HG03469 (cell line): ENCODE data around the gene NFATC1.

Experiments used
- ATAC-seq: cut with Tn5 transposase; IDR thresholded peaks from one replicate; pipeline ENCODE4 v1.9.1; 2021; ENCODE audit warnings: mild to moderate bottlenecking, moderate library complexity, moderate number of reproducible peaks; ENCODE audit not compliant: unreplicated experiment

The NFATC1 gene

GRCh38 chr18:79452991-79453645 is 57.4 kb downstream of the NFATC1 start:
- no peak for ATAC-seq

GRCh38 chr18:79453816-79454735 is 58.3 kb downstream of the NFATC1 start:
- ATAC-seq: no peak

GRCh38 chr18:79455261-79455660 is 59.5 kb downstream of the NFATC1 start:
- no peak for ATAC-seq

- ATAC-seq: no peak
Measured at GRCh38 chr18:79456105-79456980, 60.6 kb downstream of the NFATC1 start.

GRCh38 chr18:79457239-79457638 is 61.5 kb downstream of the NFATC1 start:
- ATAC-seq: no peak

- ATAC-seq: no peak
Measured at GRCh38 chr18:79457652-79458051, 61.9 kb downstream of the NFATC1 start.

GRCh38 chr18:79458131-79458838 is 62.6 kb downstream of the NFATC1 start:
- ATAC-seq: no peak

GRCh38 chr18:79458917-79459803 is 63.4 kb downstream of the NFATC1 start:
- no peak for ATAC-seq

- peak; percentile 14 for ATAC-seq
Measured at GRCh38 chr18:79459946-79460480, 64.3 kb downstream of the NFATC1 start.

GRCh38 chr18:79460481-79461300 is 65.0 kb downstream of the NFATC1 start:
- ATAC-seq: peak; percentile 69

GRCh38 chr18:79461627-79462026 is 65.9 kb downstream of the NFATC1 start:
- ATAC-seq: no peak

- no peak for ATAC-seq
Measured at GRCh38 chr18:79463424-79463960, 67.8 kb downstream of the NFATC1 start.

- ATAC-seq: no peak
Measured at GRCh38 chr18:79465392-79465991, 69.8 kb downstream of the NFATC1 start.

GRCh38 chr18:79466591-79466990 is 70.9 kb downstream of the NFATC1 start:
- ATAC-seq: no peak

GRCh38 chr18:79467126-79467525 is 71.4 kb downstream of the NFATC1 start:
- ATAC-seq: no peak

GRCh38 chr18:79468119-79468789 is 72.5 kb downstream of the NFATC1 start:
- ATAC-seq: no peak

- ATAC-seq: no peak
Measured at GRCh38 chr18:79469309-79469708, 73.6 kb downstream of the NFATC1 start.
